OCI-LY3 (cell line): ENCODE results near the gene ECT2.

Experiments used
- CTCF ChIP-seq: fragments of 200-600, 300-600 bp; sonication (generic); IDR thresholded peaks from 2 replicates; pipeline ENCODE4 v1.5.1; 2014; ENCODE audit warnings: antibody characterized with exemption, low read length, low read depth
- EZH2phosphoT487 ChIP-seq: fragments of 200-600 bp; shearing (Covaris generic); IDR thresholded peaks from 2 replicates; pipeline ENCODE4 v1.6.1; 2018; ENCODE audit warnings: antibody characterized with exemption, mixed run types, low read depth

- TF ChIP-seq CTCF (no peak), EZH2phosphoT487 (no peak)
Measured at GRCh38 chr3:172847292-172847691, 96.8 kb downstream of the ECT2 start.
